Smooth muscle cell (in vitro differentiated cells): ENCODE results near the gene BCL2L2. TPM values are rescaled to one million over a fixed set of nuclear protein-coding genes. Genes with fewer than 3 reads are reported as not detected.

Experiments used
- DNase-seq: peaks from one replicate; lab custom pipeline; 2025; ENCODE audit not compliant: unreplicated experiment; lab: John Stamatoyannopoulos, UW
- H2AFZ ChIP-seq: fragments of 200-600 bp; sonication (generic); 2 replicates; pipeline ENCODE4 v1.6.0; 2016; ENCODE audit warnings: antibody characterized with exemption, low read depth, mild to moderate bottlenecking
- H3F3A ChIP-seq: fragments of 200-600 bp; sonication (generic); 2 replicates; pipeline ENCODE4 v1.6.0; 2017; ENCODE audit warnings: antibody characterized with exemption, low read depth
- H3K27ac ChIP-seq: fragments of 200-600 bp; sonication (generic); 2 replicates; pipeline ENCODE4 v1.5.1; 2016; ENCODE audit warnings: low read depth, mild to moderate bottlenecking
- H3K27me3 ChIP-seq: fragments of 200-600 bp; sonication (generic); 2 replicates; pipeline ENCODE4 v1.6.1; 2016; ENCODE audit warnings: low read depth, mild to moderate bottlenecking
- H3K36me3 ChIP-seq: fragments of 200-600 bp; sonication (generic); 2 replicates; pipeline ENCODE4 v1.5.1; 2016; ENCODE audit warnings: low read depth
- H3K4me1 ChIP-seq: fragments of 200-600 bp; sonication (generic); 2 replicates; pipeline ENCODE4 v1.5.1; 2016; ENCODE audit warnings: low read depth
- H3K4me2 ChIP-seq: fragments of 200-600 bp; sonication (generic); 2 replicates; pipeline ENCODE4 v1.6.0; 2016; ENCODE audit warnings: mild to moderate bottlenecking
- H3K4me3 ChIP-seq: fragments of 200-600 bp; sonication (generic); 2 replicates; pipeline ENCODE4 v1.5.1; 2016; ENCODE audit warnings: mild to moderate bottlenecking
- H3K79me2 ChIP-seq: fragments of 200-600 bp; sonication (generic); 2 replicates; pipeline ENCODE4 v1.6.0; 2016; ENCODE audit warnings: low read depth, mild to moderate bottlenecking
- H3K9ac ChIP-seq: fragments of 200-600 bp; sonication (generic); 2 replicates; pipeline ENCODE4 v1.6.0; 2016; ENCODE audit warnings: low read depth
- H3K9me3 ChIP-seq: fragments of 200-600 bp; sonication (generic); replicated peaks from 2 replicates; pipeline ENCODE4 v1.5.1; 2016; ENCODE audit warnings: low read depth
- H4K20me1 ChIP-seq: fragments of 200-600 bp; sonication (generic); 2 replicates; pipeline ENCODE4 v1.6.0; 2016; ENCODE audit warnings: low read depth
- CTCF ChIP-seq: fragments of 200-600 bp; sonication (generic); IDR thresholded peaks from 2 replicates; pipeline ENCODE4 v1.5.1; 2017; ENCODE audit warnings: borderline replicate concordance, mild to moderate bottlenecking, antibody characterized with exemption; ENCODE audit not compliant: insufficient read depth, poor library complexity, severe bottlenecking
- WGBS: methylation state at CpG from one replicate; pipeline ENCODE4 v1.1.7; 2016; ENCODE audit warnings: low lambda C conversion rate; 5-methylcytosine and 5-hydroxymethylcytosine counted together
- polyA plus RNA-seq: library from polyadenylated mRNA; unstranded; fragments of >200 nt; fragmentation: Nextera tagmentation; extraction: Ambion mirVana; gene quantifications from 2 replicates; pipeline ENCODE4 v1.2.1, GENCODE V29; 2016
- total RNA-seq: library from RNA; depleted of rRNA; stranded (reverse); fragments of >200 nt; gene quantifications from 2 replicates; pipeline ENCODE4 v1.2.3, GENCODE V29; 2014

Gene BCL2L2
- total and polyA plus RNA-seq, 2 experiments from 2014 or later = 1.6 to 11.7 TPM

DNA sequence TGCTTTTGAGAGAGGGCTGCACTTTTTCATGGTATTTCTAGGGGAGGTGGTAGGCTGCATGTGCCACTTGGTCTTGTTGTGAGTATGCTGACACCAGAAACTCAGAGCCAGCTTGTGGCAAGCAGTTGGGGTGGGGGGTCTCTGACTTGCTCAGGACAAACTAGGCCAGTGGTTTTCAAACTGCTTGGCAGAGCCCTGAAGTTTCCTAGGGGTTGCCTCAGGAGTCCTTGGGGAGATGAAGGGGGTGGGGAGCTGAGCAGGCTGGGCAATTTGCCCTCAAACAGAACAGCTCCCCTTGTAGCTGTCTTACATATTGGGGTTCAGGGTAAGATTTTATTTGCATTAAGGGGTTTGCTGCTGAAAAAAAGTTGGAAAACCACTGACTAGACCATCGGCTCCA lies 3.9 kb downstream of the BCL2L2 start:
- Histone ChIP-seq H3K79me2 (peaks cover 56% of the 10 kb centered on the region), H2AFZ (no peak overlapping the region), H4K20me1 (peaks cover 46% of the 10 kb centered on the region), H3K9ac (no peak overlapping the region), H3K4me3 (no peak overlapping the region), H3K27ac (no peak overlapping the region), H3K9me3 (no peaks in the 10 kb centered on the region), H3K4me1 (peaks cover 16% of the 10 kb centered on the region), H3F3A (peaks cover 4% of the 10 kb centered on the region), H3K4me2 (no peak overlapping the region), H3K36me3 (no peaks in the 10 kb centered on the region), H3K27me3 (no peaks in the 10 kb centered on the region)
- TF ChIP-seq CTCF = no peak
- WGBS = 100% methylated on average over 1 of the region's 1 CpG
- no peak for DNase-seq

DNA sequence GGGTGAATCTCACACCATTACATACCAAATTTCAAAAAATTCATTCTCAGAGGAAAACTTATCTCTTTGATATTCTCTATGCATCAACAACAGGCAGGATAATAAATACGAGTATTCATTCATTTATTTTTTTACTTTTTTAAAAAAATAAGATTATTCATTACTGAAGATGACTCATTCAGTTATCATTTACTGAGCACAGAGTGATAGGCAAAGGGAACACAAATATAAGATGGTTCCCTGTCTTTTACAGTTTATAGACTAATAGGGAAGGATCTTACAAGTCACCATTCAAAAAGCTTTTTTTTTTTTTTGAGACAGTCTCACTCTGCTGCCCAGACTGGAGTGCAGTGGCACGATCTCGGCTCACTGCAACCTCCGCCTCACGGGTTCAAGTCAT lies 9.7 kb downstream of the BCL2L2 start:
- no peak for DNase-seq
- Histone ChIP-seq H3K27ac (no peak overlapping the region), H4K20me1 (peaks cover 10% of the 10 kb centered on the region), H3K9ac (no peak overlapping the region), H3K4me3 (no peak overlapping the region), H3K36me3 (peaks cover 3% of the 10 kb centered on the region), H3K4me1 (peaks cover 6% of the 10 kb centered on the region), H3F3A (peaks cover 26% of the 10 kb centered on the region), H3K9me3 (no peaks in the 10 kb centered on the region), H3K79me2 (peaks cover 17% of the 10 kb centered on the region), H2AFZ (no peak overlapping the region), H3K27me3 (no peaks in the 10 kb centered on the region), H3K4me2 (no peak overlapping the region)
- 97% methylated on average over 5 of the region's 5 CpGs for WGBS
- TF ChIP-seq CTCF = no peak

DNA sequence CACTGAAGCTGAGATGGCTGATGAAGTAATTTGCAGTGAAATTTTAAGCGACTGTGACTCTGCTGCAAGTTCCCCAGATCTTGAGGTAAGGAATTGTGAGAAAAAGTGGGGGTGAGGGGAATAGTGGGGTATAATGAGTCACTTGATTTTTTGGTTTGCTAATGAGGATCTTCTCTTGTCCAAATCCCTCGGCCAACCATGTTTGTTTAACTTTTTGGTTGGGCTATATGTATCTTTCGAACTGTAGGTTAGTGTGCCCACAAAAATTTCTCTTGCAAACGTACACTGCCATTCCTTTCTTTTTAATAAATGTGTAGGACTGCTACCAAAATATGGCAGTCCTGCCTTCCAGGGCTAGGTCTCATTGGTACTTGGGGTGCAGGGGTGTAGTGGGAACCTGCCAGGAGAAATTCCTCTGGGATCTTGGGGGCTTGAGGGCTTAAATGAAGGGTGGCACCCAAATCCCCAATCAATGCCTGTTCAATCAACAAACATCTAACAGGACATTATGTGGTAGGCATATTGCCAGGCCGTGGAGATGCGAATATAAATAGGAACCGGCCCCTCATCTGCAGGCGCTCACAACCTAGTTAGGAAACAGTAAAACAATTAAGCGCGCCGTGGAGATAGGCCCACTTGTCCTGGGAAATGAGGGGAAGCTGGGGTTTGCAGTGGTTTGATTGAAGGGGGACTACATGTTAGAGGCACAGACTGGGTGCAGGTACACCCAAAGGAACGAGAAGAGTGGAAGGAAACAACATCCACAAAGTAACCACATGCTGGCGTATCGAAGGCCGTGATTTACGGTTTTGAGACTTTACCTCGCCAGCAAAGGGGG lies 13.3 kb downstream of the BCL2L2 start:
- WGBS = 96% methylated on average over 17 of the region's 17 CpGs
- Histone ChIP-seq H4K20me1 (peaks cover 31% of the 10 kb centered on the region), H3K4me2 (peak overlapping the region; percentile 75), H3K27me3 (no peaks in the 10 kb centered on the region), H3K27ac (peak overlapping the region; percentile 77), H2AFZ (peak overlapping the region; percentile 62), H3K4me1 (peaks cover 19% of the 10 kb centered on the region), H3K79me2 (peaks cover 34% of the 10 kb centered on the region), H3K9ac (peak overlapping the region; percentile 15), H3K4me3 (peak overlapping the region; percentile 37), H3F3A (peaks cover 44% of the 10 kb centered on the region), H3K36me3 (peaks cover 3% of the 10 kb centered on the region), H3K9me3 (no peaks in the 10 kb centered on the region)
- TF ChIP-seq CTCF = no peak
- no peak for DNase-seq
